Large intestine (tissue), 3 donors: ENCODE measurements around the gene NTRK3. TPM values are rescaled to one million over a fixed set of nuclear protein-coding genes. Genes with fewer than 3 reads are reported as not detected.

Experiments
- DNase-seq, 2 donors: peaks; one replicate each; pipeline versions ENCODE4 v3.0.0 to v3.0.0-alpha.2; 2013
- H3K27ac ChIP-seq: one replicate; pipeline ENCODE4 v1.5.1; 2013; ENCODE audit warnings: low read length
- H3K27me3 ChIP-seq: 2 replicates; pipeline ENCODE4 v1.6.1; 2013; ENCODE audit warnings: low read length; ENCODE audit not compliant: control insufficient read depth, insufficient read depth
- H3K36me3 ChIP-seq: 2 replicates; pipeline ENCODE4 v1.6.1; 2013; ENCODE audit warnings: low read length; ENCODE audit not compliant: control insufficient read depth, insufficient read depth
- H3K4me1 ChIP-seq: one replicate; pipeline ENCODE4 v1.6.1; 2013; ENCODE audit warnings: low read length; ENCODE audit not compliant: control insufficient read depth, insufficient read depth
- H3K4me3 ChIP-seq: one replicate; pipeline ENCODE4 v1.5.1; 2013; ENCODE audit warnings: low read length
- H3K9me3 ChIP-seq: one replicate; pipeline ENCODE4 v1.6.1; 2013; ENCODE audit warnings: mild to moderate bottlenecking, low read depth, low read length, moderate library complexity; ENCODE audit not compliant: control insufficient read depth
- WGBS: methylation state at CpG from one replicate; pipeline ENCODE4 v1.1.5; 2013; ENCODE audit warnings: low lambda C conversion rate; ENCODE audit not compliant: insufficient coverage; 5-methylcytosine and 5-hydroxymethylcytosine counted together
- polyA plus RNA-seq: library from polyadenylated mRNA; unstranded; fragments of 120-200 nt; gene quantifications from one replicate; pipeline ENCODE4 v1.2.1, GENCODE V29; 2013

Gene NTRK3
- polyA plus RNA-seq, 1 donor: 3.1 TPM

DNA sequence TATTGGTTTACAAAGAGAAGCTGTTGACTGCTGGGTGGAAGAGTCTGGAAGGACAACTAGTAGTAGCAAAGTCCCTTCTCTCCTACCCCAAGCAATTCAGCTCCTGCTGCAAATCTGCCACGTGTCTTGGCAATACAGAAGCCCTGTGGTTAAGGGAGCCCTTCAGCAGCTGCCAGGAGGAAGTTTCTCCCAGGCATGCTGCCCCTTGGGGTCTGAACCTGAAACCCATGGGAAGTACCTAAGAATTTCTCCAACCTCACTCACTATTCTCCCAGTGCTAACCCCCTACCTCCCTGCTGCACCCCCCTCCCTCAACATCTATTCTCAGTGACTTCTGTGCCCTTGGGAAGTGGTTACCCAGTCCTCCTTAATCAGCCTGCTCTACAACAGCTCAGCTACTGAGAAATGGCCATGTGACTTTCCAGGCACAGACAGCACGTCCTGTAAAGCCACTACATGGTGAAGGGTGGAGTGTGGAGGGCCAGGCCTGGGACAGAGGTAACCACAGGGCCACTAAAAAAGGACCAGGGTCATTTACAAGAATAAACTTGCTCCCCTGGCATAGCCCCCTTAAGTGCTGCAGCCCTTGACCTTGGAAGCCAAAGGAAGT, 316.6 kb downstream of the NTRK3 start:
- Histone ChIP-seq H3K27me3 (no peaks in the 10 kb centered on the region), H3K27ac (no peak overlapping the region), H3K4me3 (no peak overlapping the region), H3K9me3 (no peaks in the 10 kb centered on the region), H3K4me1 (no peaks in the 10 kb centered on the region), H3K36me3 (no peaks in the 10 kb centered on the region)
- no CpG with 5 or more reads among the region's 2 CpGs for WGBS
- no peak for DNase-seq

DNA sequence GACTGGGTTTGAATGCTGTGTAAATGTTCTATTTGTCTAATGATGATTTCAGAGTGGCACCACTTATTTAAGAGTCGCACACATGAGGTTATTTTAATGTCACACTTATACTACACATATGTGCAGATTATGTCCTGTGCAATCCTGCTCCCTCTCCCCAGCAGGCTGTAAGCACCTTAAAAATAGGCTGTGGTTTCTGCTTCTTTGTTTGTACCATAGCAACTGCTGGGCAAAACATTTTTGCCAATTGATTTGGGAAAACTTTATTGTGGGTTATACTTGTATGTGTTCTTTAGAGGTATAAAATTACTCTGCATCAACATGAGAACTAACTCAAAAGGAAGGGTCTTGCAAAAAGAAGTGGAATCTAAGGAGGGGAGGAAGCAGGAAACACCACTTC, 318.5 kb downstream of the NTRK3 start:
- H3K4me3 ChIP-seq: no peak overlapping the region
- no CpG with 5 or more reads among the region's 1 CpG for WGBS
- no peak overlapping the region for H3K27ac ChIP-seq
- no peaks in the 10 kb centered on the region for H3K4me1 ChIP-seq
- no peak for DNase-seq
- H3K9me3 ChIP-seq: no peaks in the 10 kb centered on the region
- no peaks in the 10 kb centered on the region for H3K36me3 ChIP-seq
- no peaks in the 10 kb centered on the region for H3K27me3 ChIP-seq

DNA sequence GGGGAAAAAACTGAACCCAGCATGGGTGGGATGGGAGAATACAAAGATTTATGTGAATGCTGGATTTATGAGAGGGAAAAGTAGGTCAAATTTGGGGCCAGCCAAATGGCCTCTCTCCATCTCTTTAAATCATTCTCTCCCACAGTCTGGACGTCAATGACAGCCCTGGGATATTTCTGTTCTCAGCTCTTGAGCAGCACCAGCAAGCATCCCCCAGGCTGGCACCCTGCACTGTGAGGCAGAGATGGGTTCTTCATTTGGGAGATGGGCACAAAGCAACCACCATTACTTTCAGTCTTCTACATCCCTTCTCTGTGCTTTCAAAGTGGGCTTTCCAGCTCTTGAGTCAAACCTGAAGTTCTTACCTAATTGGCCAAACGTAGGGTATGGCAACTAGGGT, 321.0 kb downstream of the NTRK3 start:
- no peaks in the 10 kb centered on the region for H3K9me3 ChIP-seq
- WGBS: no CpG with 5 or more reads among the region's 2 CpGs
- H3K4me3 ChIP-seq: no peak overlapping the region

GRCh38 chr15:87931584-87931983, 325.0 kb downstream of the NTRK3 start:
- Histone ChIP-seq H3K4me3 (no peak overlapping the region), H3K4me1 (no peaks in the 10 kb centered on the region), H3K36me3 (no peaks in the 10 kb centered on the region), H3K27me3 (no peaks in the 10 kb centered on the region), H3K9me3 (no peaks in the 10 kb centered on the region), H3K27ac (no peak overlapping the region)
- WGBS: no CpG with 5 or more reads among the region's 2 CpGs
- no peak for DNase-seq

More for the DNA sequence above, 321.0 kb downstream of the NTRK3 start:
- Histone ChIP-seq H3K27me3 (no peaks in the 10 kb centered on the region), H3K27ac (no peak overlapping the region), H3K36me3 (no peaks in the 10 kb centered on the region), H3K4me1 (no peaks in the 10 kb centered on the region)
- no peak for DNase-seq

DNA sequence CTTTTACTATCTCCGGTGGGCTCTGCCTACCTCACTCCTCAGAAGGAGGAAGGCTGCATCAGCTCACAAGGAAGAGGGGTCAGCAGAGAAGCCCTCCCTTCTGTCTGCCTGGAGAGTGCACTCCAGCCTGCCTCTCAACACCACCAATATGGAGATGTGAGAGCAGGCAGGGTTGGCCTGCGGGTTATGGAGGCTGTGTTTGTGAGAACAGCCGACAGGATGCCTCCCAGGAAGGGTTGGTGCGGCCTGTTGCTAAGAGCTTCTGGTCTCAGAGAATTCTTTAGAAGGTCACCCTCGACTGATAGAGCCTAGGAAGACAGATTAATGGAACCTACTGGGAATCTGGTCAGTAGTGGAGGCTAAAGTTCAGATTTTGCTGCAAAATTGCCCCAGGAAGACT, 326.1 kb downstream of the NTRK3 start:
- Histone ChIP-seq H3K27ac (no peak overlapping the region), H3K4me1 (no peaks in the 10 kb centered on the region), H3K4me3 (no peak overlapping the region), H3K9me3 (no peaks in the 10 kb centered on the region), H3K36me3 (no peaks in the 10 kb centered on the region), H3K27me3 (no peaks in the 10 kb centered on the region)
- DNase-seq: no peak
- WGBS: no CpG with 5 or more reads among the region's 5 CpGs

DNA sequence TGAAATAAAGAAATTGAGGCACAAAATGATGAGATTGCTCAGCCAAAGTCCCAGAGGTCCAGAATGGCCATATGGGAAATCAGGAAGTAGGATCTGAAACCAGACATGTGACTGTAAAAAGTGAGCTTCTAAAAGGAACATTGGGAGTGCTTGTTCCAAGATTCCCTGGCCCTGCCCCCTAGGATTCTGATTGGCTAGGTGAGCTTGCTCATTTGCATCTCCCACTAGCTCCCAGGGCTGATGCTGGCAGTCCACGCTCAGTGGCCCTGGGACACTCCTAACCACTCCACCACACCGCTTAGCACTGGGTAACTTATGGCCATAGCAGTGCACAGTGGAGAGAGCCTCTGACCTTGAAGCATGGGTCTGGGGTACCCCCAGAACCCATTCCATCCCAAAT, 326.7 kb downstream of the NTRK3 start:
- no peak for DNase-seq
- Histone ChIP-seq H3K27ac (no peak overlapping the region), H3K4me3 (no peak overlapping the region), H3K4me1 (no peaks in the 10 kb centered on the region), H3K9me3 (no peaks in the 10 kb centered on the region), H3K27me3 (no peaks in the 10 kb centered on the region), H3K36me3 (no peaks in the 10 kb centered on the region)
- WGBS: no CpG with 5 or more reads among the region's 2 CpGs

DNA sequence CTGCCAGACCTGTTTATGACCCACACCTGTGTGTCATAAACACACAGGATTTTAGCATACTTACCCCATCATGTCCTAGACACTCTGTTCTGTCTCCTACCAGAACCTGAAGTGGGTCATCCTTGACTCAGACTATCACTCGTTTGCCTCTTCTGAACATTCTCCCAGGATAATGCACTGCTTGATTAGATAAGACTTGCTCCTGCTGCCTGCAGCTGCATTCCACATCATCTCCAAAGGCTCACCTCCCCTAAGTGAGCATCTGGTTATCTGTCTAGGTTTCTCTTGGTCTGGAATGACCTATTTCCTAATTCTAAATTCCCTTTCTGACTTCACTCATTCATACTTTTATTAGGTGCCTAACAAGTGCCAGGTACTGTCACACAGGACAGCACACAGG, 332.1 kb downstream of the NTRK3 start:
- H3K27me3 ChIP-seq: no peaks in the 10 kb centered on the region
- no peaks in the 10 kb centered on the region for H3K36me3 ChIP-seq
- no peak overlapping the region for H3K27ac ChIP-seq
- H3K4me3 ChIP-seq: no peak overlapping the region
- no CpG with 5 or more reads among the region's 1 CpG for WGBS
- H3K4me1 ChIP-seq: no peaks in the 10 kb centered on the region
- no peaks in the 10 kb centered on the region for H3K9me3 ChIP-seq
- no peak for DNase-seq

DNA sequence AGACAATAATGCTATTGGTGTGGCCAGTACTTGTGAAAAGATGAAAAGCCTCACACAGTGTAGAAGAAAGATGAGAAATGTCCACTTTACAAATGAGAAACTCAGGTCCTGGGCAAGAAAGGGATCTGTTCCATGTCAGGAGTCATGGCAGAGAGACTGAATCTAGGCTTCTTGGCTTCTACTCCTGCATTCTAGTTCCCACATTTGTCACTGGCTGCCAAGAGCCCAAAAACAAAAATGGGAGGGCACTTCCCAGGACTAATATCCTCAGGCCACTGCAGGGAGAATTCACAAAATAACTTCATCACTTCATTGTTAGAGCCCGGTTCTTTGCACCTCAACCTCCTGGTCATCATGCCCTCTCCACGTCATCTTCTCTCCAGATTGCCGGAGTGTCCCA, 337.5 kb downstream of the NTRK3 start:
- Histone ChIP-seq H3K4me1 (no peaks in the 10 kb centered on the region), H3K4me3 (no peak overlapping the region), H3K36me3 (no peaks in the 10 kb centered on the region), H3K27ac (no peak overlapping the region), H3K27me3 (no peaks in the 10 kb centered on the region), H3K9me3 (no peaks in the 10 kb centered on the region)
- WGBS: 100% methylated on average over 2 of the region's 3 CpGs
- DNase-seq: no peak

DNA sequence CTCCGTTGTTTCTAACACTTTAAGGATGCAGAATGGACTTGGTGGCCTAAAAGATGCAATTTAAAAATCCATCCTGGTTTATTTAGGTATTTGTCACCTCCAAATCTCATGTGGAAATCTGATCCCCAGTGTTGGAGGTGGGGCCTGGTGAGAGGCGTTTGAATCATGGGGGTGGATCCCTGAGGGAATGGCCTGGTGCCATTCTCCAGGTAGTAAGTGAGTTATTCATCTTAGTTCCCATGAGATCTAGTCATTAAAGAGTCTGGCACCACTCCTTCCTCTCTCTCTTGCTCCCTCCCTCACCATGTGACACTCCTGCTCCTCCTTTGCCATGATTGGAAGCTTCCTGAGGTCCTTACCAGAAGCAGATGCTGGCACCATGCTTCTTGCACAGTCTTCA, 339.1 kb downstream of the NTRK3 start:
- Histone ChIP-seq H3K27ac (no peak overlapping the region), H3K27me3 (no peaks in the 10 kb centered on the region), H3K4me3 (no peak overlapping the region), H3K4me1 (no peaks in the 10 kb centered on the region), H3K36me3 (no peaks in the 10 kb centered on the region), H3K9me3 (no peaks in the 10 kb centered on the region)
- no CpG with 5 or more reads among the region's 2 CpGs for WGBS
- DNase-seq: no peak

GRCh38 chr15:87916208-87916607, 340.3 kb downstream of the NTRK3 start:
- H3K4me3 ChIP-seq: no peak overlapping the region
- DNase-seq: no peak
- H3K27ac ChIP-seq: no peak overlapping the region
- H3K36me3 ChIP-seq: no peaks in the 10 kb centered on the region
- H3K9me3 ChIP-seq: no peaks in the 10 kb centered on the region
- no peaks in the 10 kb centered on the region for H3K27me3 ChIP-seq
- WGBS: no CpG with 5 or more reads among the region's 5 CpGs
- no peaks in the 10 kb centered on the region for H3K4me1 ChIP-seq

GRCh38 chr15:87910301-87910700, 346.2 kb downstream of the NTRK3 start:
- H3K9me3 ChIP-seq: no peaks in the 10 kb centered on the region
- no peak for DNase-seq
- no peaks in the 10 kb centered on the region for H3K27me3 ChIP-seq
- no peak overlapping the region for H3K27ac ChIP-seq
- no peaks in the 10 kb centered on the region for H3K36me3 ChIP-seq
- WGBS: no CpG with 5 or more reads among the region's 4 CpGs
- H3K4me3 ChIP-seq: no peak overlapping the region
- no peaks in the 10 kb centered on the region for H3K4me1 ChIP-seq
